Neural cell (in vitro differentiated cells): ENCODE measurements around the gene REL. TPM values are rescaled to one million over a fixed set of nuclear protein-coding genes. Genes with fewer than 3 reads are reported as not detected.
"Not testable (repeated sequence)": the region's sequence is repeated elsewhere in the genome, so short reads cannot be mapped to it uniquely, and the experiment has no call there.

Source experiments
- H2AFZ ChIP-seq: fragments of 200-600, 300-800 bp; sonication (generic), shearing (Covaris generic); 2 replicates; pipeline ENCODE4 v1.6.0; 2014; ENCODE audit warnings: low read depth, mild to moderate bottlenecking, antibody characterized with exemption, low read length, moderate library complexity
- H3F3A ChIP-seq: fragments of 200-600 bp; shearing (Covaris generic); 2 replicates; pipeline ENCODE4 v1.6.1; 2016; ENCODE audit warnings: mild to moderate bottlenecking, moderate library complexity, mixed read lengths, antibody characterized with exemption, low read length; ENCODE audit not compliant: insufficient read depth, poor library complexity, severe bottlenecking
- H3K27ac ChIP-seq: fragments of 200-600, 300-800 bp; sonication (generic), shearing (Covaris generic); 2 replicates; pipeline ENCODE4 v1.5.1; 2014; ENCODE audit warnings: mild to moderate bottlenecking, low read length, moderate library complexity
- H3K27me3 ChIP-seq: fragments of 300-800, 200-600 bp; sonication (generic), shearing (Covaris generic); 2 replicates; pipeline ENCODE4 v1.6.0; 2014; ENCODE audit warnings: mild to moderate bottlenecking, low read depth, low read length, moderate library complexity; ENCODE audit not compliant: insufficient read depth
- H3K36me3 ChIP-seq: fragments of 300-800, 200-600 bp; sonication (generic), shearing (Covaris generic); 2 replicates; pipeline ENCODE4 v1.5.1; 2014; ENCODE audit warnings: mild to moderate bottlenecking, antibody characterized with exemption, low read length, moderate library complexity; ENCODE audit not compliant: insufficient read depth
- H3K4me2 ChIP-seq: fragments of 300-800, 200-600 bp; sonication (generic), shearing (Covaris generic); 2 replicates; pipeline ENCODE4 v1.6.0; 2014; ENCODE audit warnings: mild to moderate bottlenecking, low read length
- H3K4me3 ChIP-seq: fragments of 300-800, 200-600 bp; sonication (generic), shearing (Covaris generic); 2 replicates; pipeline ENCODE4 v1.5.1; 2014; ENCODE audit warnings: mild to moderate bottlenecking, low read length, moderate library complexity
- H3K79me2 ChIP-seq: fragments of 200-600 bp; shearing (Covaris generic); replicated peaks from 2 replicates; pipeline ENCODE4 v1.6.0; 2014; ENCODE audit warnings: mild to moderate bottlenecking, low read length, moderate library complexity; ENCODE audit not compliant: insufficient read depth
- H3K9ac ChIP-seq: fragments of 300-800, 200-600 bp; sonication (generic), shearing (Covaris generic); 2 replicates; pipeline ENCODE4 v1.6.1; 2016; ENCODE audit warnings: mild to moderate bottlenecking, low read length, mixed read lengths
- H3K9me2 ChIP-seq: fragments of 200-600 bp; shearing (Covaris generic); 2 replicates; pipeline ENCODE4 v1.6.1; 2016; ENCODE audit warnings: mild to moderate bottlenecking, low read length, mixed read lengths; ENCODE audit not compliant: insufficient read depth
- H3K9me3 ChIP-seq: fragments of 200-600, 300-800 bp; sonication (generic), shearing (Covaris generic); 2 replicates; pipeline ENCODE4 v1.6.1; 2016; ENCODE audit warnings: mild to moderate bottlenecking, mixed run types, low read length, moderate library complexity, mixed read lengths
- H4K20me1 ChIP-seq: fragments of 200-600 bp; shearing (Covaris generic); 2 replicates; pipeline ENCODE4 v1.6.1; 2016; ENCODE audit warnings: mild to moderate bottlenecking, mixed run types; ENCODE audit not compliant: insufficient read depth
- EP300 ChIP-seq: fragments of 450-650 bp; conservative IDR thresholded peaks from 2 replicates; pipeline ENCODE4 v1.6.1; 2014; ENCODE audit warnings: antibody characterized with exemption, mild to moderate bottlenecking, moderate library complexity; ENCODE audit not compliant: poor library complexity, severe bottlenecking
- EZH2 ChIP-seq: fragments of 200-600, 300-800 bp; shearing (Covaris generic), sonication (generic); IDR thresholded peaks from 2 replicates; pipeline ENCODE4 v1.6.1; 2014; ENCODE audit warnings: antibody characterized with exemption, low read length, borderline replicate concordance, mild to moderate bottlenecking; ENCODE audit not compliant: insufficient read depth, poor library complexity, severe bottlenecking
- MXI1 ChIP-seq: fragments of 450-650 bp; conservative IDR thresholded peaks from 2 replicates; pipeline ENCODE4 v1.6.1; 2014; ENCODE audit warnings: antibody characterized with exemption, mild to moderate bottlenecking; ENCODE audit not compliant: poor library complexity, severe bottlenecking
- POLR2AphosphoS5 ChIP-seq: IDR thresholded peaks from 2 replicates; pipeline ENCODE4 v1.6.1; 2012
- RAD21 ChIP-seq: fragments of 450-650 bp; conservative IDR thresholded peaks from 2 replicates; pipeline ENCODE4 v1.6.1; 2014; ENCODE audit warnings: antibody characterized with exemption, mild to moderate bottlenecking, moderate library complexity
- REST ChIP-seq: IDR thresholded peaks from 2 replicates; pipeline ENCODE4 v1.6.1; 2012; ENCODE audit warnings: borderline replicate concordance
- SMC3 ChIP-seq: fragments of 450-650 bp; conservative IDR thresholded peaks from 2 replicates; pipeline ENCODE4 v1.6.1; 2014; ENCODE audit warnings: antibody characterized with exemption, mild to moderate bottlenecking, moderate library complexity; ENCODE audit not compliant: poor library complexity
- TAF1 ChIP-seq: IDR thresholded peaks from 2 replicates; pipeline ENCODE4 v1.6.1; 2012; ENCODE audit warnings: low read depth
- polyA plus RNA-seq: library from polyadenylated mRNA; depleted of rRNA; stranded (reverse); fragments of >200 nt; gene quantifications from 2 replicates; pipeline ENCODE4 v1.2.3, GENCODE V29; 2014
- TF ChIP-seq, protein P1 (sequence below): fragments of 450-650 bp; IDR thresholded peaks from 2 replicates; pipeline ENCODE4 v1.5.1; 2014; ENCODE audit warnings: antibody characterized with exemption, mild to moderate bottlenecking, moderate library complexity; ENCODE audit not compliant: poor library complexity, severe bottlenecking

Gene REL
- polyA plus RNA-seq, 1 donor from 2014 or later = 1.9 TPM

DNA sequence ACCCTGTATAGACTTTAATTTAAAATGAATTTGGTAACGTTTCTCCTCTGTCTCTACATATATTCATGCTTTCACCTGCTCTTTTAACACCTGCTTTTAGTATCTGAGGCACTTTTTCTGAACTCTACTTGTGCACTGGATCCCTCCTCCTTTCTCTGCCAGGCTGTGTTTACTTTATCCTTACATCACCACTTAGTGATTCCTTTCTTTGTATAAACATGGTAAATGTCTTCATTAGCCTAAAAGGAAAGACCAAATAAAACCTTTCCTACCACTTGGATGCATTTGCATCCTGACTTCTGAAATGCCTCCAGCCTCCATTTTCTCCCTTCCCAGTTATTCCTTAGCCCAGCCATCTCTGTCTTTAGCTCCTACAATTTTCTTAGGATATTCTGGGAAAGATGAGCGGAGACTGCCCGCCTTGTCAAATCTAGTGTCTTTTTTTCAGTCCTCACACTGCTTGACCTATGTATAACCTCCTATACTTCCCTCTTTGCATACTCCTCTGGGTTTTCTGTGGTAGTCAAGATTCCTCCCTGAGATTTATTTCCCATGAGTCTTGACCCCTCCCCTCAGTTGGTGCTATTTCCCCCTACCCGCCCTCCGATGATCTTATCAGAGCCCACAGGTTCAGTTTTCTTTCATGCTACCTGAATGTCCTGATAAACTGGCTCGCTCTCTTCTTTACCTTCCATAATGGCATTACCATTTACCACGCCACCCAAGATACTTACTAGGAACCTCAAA, 44.8 kb downstream of the REL start:
- TF ChIP-seq REST = no peak
- TF ChIP-seq POLR2AphosphoS5 = no peak
- TF ChIP-seq, protein P1, sequence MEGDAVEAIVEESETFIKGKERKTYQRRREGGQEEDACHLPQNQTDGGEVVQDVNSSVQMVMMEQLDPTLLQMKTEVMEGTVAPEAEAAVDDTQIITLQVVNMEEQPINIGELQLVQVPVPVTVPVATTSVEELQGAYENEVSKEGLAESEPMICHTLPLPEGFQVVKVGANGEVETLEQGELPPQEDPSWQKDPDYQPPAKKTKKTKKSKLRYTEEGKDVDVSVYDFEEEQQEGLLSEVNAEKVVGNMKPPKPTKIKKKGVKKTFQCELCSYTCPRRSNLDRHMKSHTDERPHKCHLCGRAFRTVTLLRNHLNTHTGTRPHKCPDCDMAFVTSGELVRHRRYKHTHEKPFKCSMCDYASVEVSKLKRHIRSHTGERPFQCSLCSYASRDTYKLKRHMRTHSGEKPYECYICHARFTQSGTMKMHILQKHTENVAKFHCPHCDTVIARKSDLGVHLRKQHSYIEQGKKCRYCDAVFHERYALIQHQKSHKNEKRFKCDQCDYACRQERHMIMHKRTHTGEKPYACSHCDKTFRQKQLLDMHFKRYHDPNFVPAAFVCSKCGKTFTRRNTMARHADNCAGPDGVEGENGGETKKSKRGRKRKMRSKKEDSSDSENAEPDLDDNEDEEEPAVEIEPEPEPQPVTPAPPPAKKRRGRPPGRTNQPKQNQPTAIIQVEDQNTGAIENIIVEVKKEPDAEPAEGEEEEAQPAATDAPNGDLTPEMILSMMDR = no peak
- TF ChIP-seq EZH2 = no peak
- TF ChIP-seq RAD21 = no peak
- no peak for TF ChIP-seq TAF1
- TF ChIP-seq SMC3 = no peak
- TF ChIP-seq EP300 = no peak
- no peak for TF ChIP-seq MXI1
- no peaks in the 10 kb centered on the region for H3K9me2 ChIP-seq
- H3F3A ChIP-seq = no peaks in the 10 kb centered on the region
- H4K20me1 ChIP-seq = no peaks in the 10 kb centered on the region
- no peaks in the 10 kb centered on the region for H3K27me3 ChIP-seq
- no peak overlapping the region for H3K27ac ChIP-seq
- no peak overlapping the region for H3K9ac ChIP-seq
- no peak overlapping the region for H2AFZ ChIP-seq
- H3K36me3 ChIP-seq = no peaks in the 10 kb centered on the region
- no peaks in the 10 kb centered on the region for H3K79me2 ChIP-seq
- H3K4me3 ChIP-seq = no peak overlapping the region
- no peak overlapping the region for H3K4me2 ChIP-seq
- H3K9me3 ChIP-seq = no peaks in the 10 kb centered on the region

DNA sequence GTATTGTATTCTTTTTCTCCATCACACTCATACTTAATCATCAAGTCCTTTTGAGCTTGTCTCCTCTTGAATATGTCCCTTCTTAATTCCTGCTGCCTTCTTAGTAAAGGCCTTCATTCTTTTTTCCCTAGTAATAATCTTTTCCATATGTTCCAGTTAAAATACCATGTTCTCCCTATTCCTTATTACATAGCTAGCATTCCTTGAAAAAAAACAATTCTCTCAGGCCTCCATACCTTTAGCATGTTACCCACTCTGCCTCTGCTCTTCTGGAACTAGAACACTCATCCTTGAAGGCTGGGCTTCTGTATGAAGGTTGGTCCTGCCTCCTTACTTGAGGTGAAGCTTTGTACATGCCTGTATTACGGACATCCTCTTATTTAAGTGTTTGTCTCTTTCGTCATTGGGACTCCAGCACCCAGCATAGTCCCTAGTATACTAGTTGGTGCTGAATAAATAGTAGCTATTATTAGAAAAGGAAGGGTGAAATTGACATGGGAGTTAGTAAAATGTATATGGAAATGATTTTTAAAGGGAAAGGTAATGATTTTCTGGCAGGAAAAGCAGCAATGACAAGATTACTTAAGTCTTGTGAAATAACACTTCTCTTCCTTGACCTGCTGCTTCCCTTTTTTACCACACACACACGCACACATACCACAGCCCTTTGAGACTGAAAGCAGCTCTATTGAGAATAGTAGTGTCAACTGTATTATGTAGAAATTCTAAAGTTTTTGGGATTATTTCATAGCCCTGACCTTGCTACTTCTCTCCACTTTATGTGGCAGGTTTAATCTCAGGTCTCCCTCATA, 45.6 kb downstream of the REL start:
- Histone ChIP-seq H3K4me2 (no peak overlapping the region), H3K9ac (no peak overlapping the region), H3K4me3 (no peak overlapping the region), H3K27ac (no peak overlapping the region), H3K9me2 (no peaks in the 10 kb centered on the region), H3F3A (no peaks in the 10 kb centered on the region), H3K79me2 (no peaks in the 10 kb centered on the region), H2AFZ (no peak overlapping the region), H3K36me3 (no peaks in the 10 kb centered on the region), H3K27me3 (no peaks in the 10 kb centered on the region), H3K9me3 (no peaks in the 10 kb centered on the region), H4K20me1 (no peaks in the 10 kb centered on the region)
- TF ChIP-seq TAF1 (no peak), EP300 (no peak), EZH2 (no peak)
- TF ChIP-seq, protein P1 = no peak

GRCh38 chr2:60932061-60932460, 50.7 kb downstream of the REL start:
- H3K4me3 ChIP-seq, H2AFZ ChIP-seq, H3K9me3 ChIP-seq, H3K36me3 ChIP-seq, H3K27me3 ChIP-seq, H3K79me2 ChIP-seq, H3K4me2 ChIP-seq, H4K20me1 ChIP-seq, H3K9me2 ChIP-seq, H3F3A ChIP-seq, H3K27ac ChIP-seq, H3K9ac ChIP-seq: not testable (repeated sequence)
